IgD-negative memory B cell (primary cell): ENCODE measurements around the gene TRIP10. TPM values are rescaled to one million over a fixed set of nuclear protein-coding genes. Genes with fewer than 3 reads are reported as not detected.
A peak's percentile ranks its signal among the peaks of the same experiment; 100 is the strongest.
"Not testable (repeated sequence)": the region's sequence is repeated elsewhere in the genome, so short reads cannot be mapped to it uniquely, and the experiment has no call there.

Experiments used
- H3K27ac Mint-ChIP-seq, 3 donors: one replicate each; pipeline ENCODE4 v1.8.0; 2020 to 2022; ENCODE audit warnings: mild to moderate bottlenecking in 3 of 3, mixed read lengths in 3 of 3, moderate library complexity in 1 of 3
- H3K27me3 Mint-ChIP-seq: one replicate; pipeline ENCODE4 v1.8.0; 2021; ENCODE audit warnings: mixed read lengths
- H3K36me3 Mint-ChIP-seq: one replicate; pipeline ENCODE4 v1.8.0; 2020; ENCODE audit warnings: mild to moderate bottlenecking, mixed read lengths
- H3K4me1 Mint-ChIP-seq, 3 donors: one replicate each; pipeline ENCODE4 v1.8.0; 2020 to 2022; ENCODE audit warnings: mixed read lengths in 3 of 3, mild to moderate bottlenecking in 1 of 3
- H3K4me3 Mint-ChIP-seq, 4 donors: one replicate each; pipeline ENCODE4 v1.8.0; 2020 to 2022; ENCODE audit warnings: mild to moderate bottlenecking in 4 of 4, mixed read lengths in 4 of 4, moderate library complexity in 3 of 4
- H3K9me3 Mint-ChIP-seq, 3 donors: one replicate each; pipeline ENCODE4 v1.8.0; 2020 to 2021; ENCODE audit warnings: mixed read lengths in 3 of 3, mild to moderate bottlenecking in 1 of 3
- polyA plus RNA-seq: library from polyadenylated mRNA; unstranded; fragments of 300-500 nt; fragmentation: Illumina TruSeq; gene quantifications from one replicate; pipeline ENCODE4 v1.2.3, GENCODE V29; 2021

The TRIP10 gene
- polyA plus RNA-seq, 1 donor from 2014 or later: 4.0 TPM

- peaks cover 14% of the 10 kb centered on the region for H3K36me3 Mint-ChIP-seq
- H3K27ac Mint-ChIP-seq: peak within 1 kb of the TSS; percentile 86 to 95 (median 94)
- peak within 1 kb of the TSS; percentile 87 to 100 (median 98) for H3K4me3 Mint-ChIP-seq
- H3K27me3 Mint-ChIP-seq: no peaks in the 10 kb centered on the region
- H3K9me3 Mint-ChIP-seq: no peaks in the 10 kb centered on the region
- peaks cover 22 to 46% (median 38%) of the 10 kb centered on the region in 3 donors for H3K4me1 Mint-ChIP-seq
Observed at GRCh38 chr19:6772028-6772865, 32.8 kb downstream of the TRIP10 start, which contains the start of gene VAV1. TSS of gene VAV1 (plus strand) at chr19:6772708. CDS start at chr19:6772808, 100 bp downstream.

GRCh38 chr19:6772866-6773322 is 33.4 kb downstream of the TRIP10 start:
- Mint-ChIP-seq H3K4me1 (peaks cover 25 to 46% (median 40%) of the 10 kb centered on the region in 3 donors), H3K9me3 (no peaks in the 10 kb centered on the region), H3K36me3 (peaks cover 14% of the 10 kb centered on the region), H3K27me3 (no peaks in the 10 kb centered on the region), H3K4me3 (peak overlapping the region; percentile 87 to 100 (median 98)), H3K27ac (peak overlapping the region; percentile 86 to 95 (median 94))

GRCh38 chr19:6773323-6773931 is 33.9 kb downstream of the TRIP10 start:
- peaks cover 24 to 46% (median 39%) of the 10 kb centered on the region in 3 donors for H3K4me1 Mint-ChIP-seq
- H3K27ac Mint-ChIP-seq: peak overlapping the region; percentile 78 to 94 (median 86)
- H3K36me3 Mint-ChIP-seq: peaks cover 15% of the 10 kb centered on the region
- no peaks in the 10 kb centered on the region for H3K27me3 Mint-ChIP-seq
- H3K9me3 Mint-ChIP-seq: no peaks in the 10 kb centered on the region
- peak overlapping the region; percentile 87 to 100 (median 98) for H3K4me3 Mint-ChIP-seq

GRCh38 chr19:6774821-6775707 is 35.6 kb downstream of the TRIP10 start:
- H3K27me3 Mint-ChIP-seq: no peaks in the 10 kb centered on the region
- peaks cover 15% of the 10 kb centered on the region for H3K36me3 Mint-ChIP-seq
- H3K27ac Mint-ChIP-seq: peak overlapping the region in 2 of 3 donors; percentile 39 to 93
- H3K4me3 Mint-ChIP-seq: peak overlapping the region; percentile 63 to 88 (median 82)
- H3K4me1 Mint-ChIP-seq: peaks cover 26 to 52% (median 40%) of the 10 kb centered on the region in 3 donors
- H3K9me3 Mint-ChIP-seq: no peaks in the 10 kb centered on the region

- not testable (repeated sequence) for H3K27me3 Mint-ChIP-seq, H3K9me3 Mint-ChIP-seq, H3K27ac Mint-ChIP-seq
- Mint-ChIP-seq H3K36me3 (peaks cover 15% of the 10 kb centered on the region), H3K4me3 (peak overlapping the region in 1 of 4 donors; percentile 68), H3K4me1 (peaks cover 28 to 47% (median 39%) of the 10 kb centered on the region in 3 donors)
Observed at GRCh38 chr19:6776045-6776444, 36.6 kb downstream of the TRIP10 start.

- Mint-ChIP-seq H3K4me1 (peaks cover 28 to 49% (median 40%) of the 10 kb centered on the region in 3 donors), H3K27me3 (no peaks in the 10 kb centered on the region), H3K27ac (peak overlapping the region in 2 of 3 donors; percentile 48 to 74), H3K4me3 (peak overlapping the region in 3 of 4 donors; percentile 55 to 75 (median 58)), H3K36me3 (peaks cover 15% of the 10 kb centered on the region), H3K9me3 (no peaks in the 10 kb centered on the region)
Observed at GRCh38 chr19:6776999-6777398, 37.5 kb downstream of the TRIP10 start.

- H3K36me3 Mint-ChIP-seq: peaks cover 15% of the 10 kb centered on the region
- H3K27me3 Mint-ChIP-seq: no peaks in the 10 kb centered on the region
- H3K4me1 Mint-ChIP-seq: peaks cover 28 to 47% (median 39%) of the 10 kb centered on the region in 3 donors
- H3K9me3 Mint-ChIP-seq: no peaks in the 10 kb centered on the region
- H3K27ac Mint-ChIP-seq: peak overlapping the region in 2 of 3 donors; percentile 48 to 74
- peak overlapping the region in 3 of 4 donors; percentile 55 to 75 (median 58) for H3K4me3 Mint-ChIP-seq
Observed at GRCh38 chr19:6777434-6777833, 38.0 kb downstream of the TRIP10 start.

- H3K9me3 Mint-ChIP-seq: no peaks in the 10 kb centered on the region
- H3K4me3 Mint-ChIP-seq: peak overlapping the region in 3 of 4 donors; percentile 55 to 85 (median 67)
- H3K4me1 Mint-ChIP-seq: peaks cover 28 to 53% (median 43%) of the 10 kb centered on the region in 3 donors
- H3K36me3 Mint-ChIP-seq: peaks cover 17% of the 10 kb centered on the region
- peak overlapping the region in 1 of 3 donors; percentile 46 for H3K27ac Mint-ChIP-seq
- no peaks in the 10 kb centered on the region for H3K27me3 Mint-ChIP-seq
Observed at GRCh38 chr19:6778386-6778785, 38.9 kb downstream of the TRIP10 start.

GRCh38 chr19:6779206-6779605 is 39.7 kb downstream of the TRIP10 start:
- peak overlapping the region in 1 of 3 donors; percentile 90 for H3K27ac Mint-ChIP-seq
- H3K4me3 Mint-ChIP-seq: peak overlapping the region in 3 of 4 donors; percentile 6 to 41 (median 8)
- H3K4me1 Mint-ChIP-seq: peaks cover 25 to 49% (median 40%) of the 10 kb centered on the region in 3 donors
- peaks cover 14% of the 10 kb centered on the region for H3K36me3 Mint-ChIP-seq
- H3K27me3 Mint-ChIP-seq: no peaks in the 10 kb centered on the region
- no peaks in the 10 kb centered on the region for H3K9me3 Mint-ChIP-seq

- Mint-ChIP-seq H3K27me3 (no peaks in the 10 kb centered on the region), H3K4me1 (peaks cover 25 to 35% (median 26%) of the 10 kb centered on the region in 3 donors), H3K9me3 (no peaks in the 10 kb centered on the region), H3K36me3 (peaks cover 9% of the 10 kb centered on the region), H3K27ac (no peak overlapping the region), H3K4me3 (no peak overlapping the region)
Observed at GRCh38 chr19:6787393-6787792, 47.9 kb downstream of the TRIP10 start.

- peaks cover 24 to 38% (median 29%) of the 10 kb centered on the region in 3 donors for H3K4me1 Mint-ChIP-seq
- H3K4me3 Mint-ChIP-seq: no peak overlapping the region
- no peaks in the 10 kb centered on the region for H3K9me3 Mint-ChIP-seq
- no peaks in the 10 kb centered on the region for H3K27me3 Mint-ChIP-seq
- peaks cover 7% of the 10 kb centered on the region for H3K36me3 Mint-ChIP-seq
- peak overlapping the region in 1 of 3 donors; percentile 71 for H3K27ac Mint-ChIP-seq
Observed at GRCh38 chr19:6788896-6789295, 49.4 kb downstream of the TRIP10 start.

- no peaks in the 10 kb centered on the region for H3K27me3 Mint-ChIP-seq
- H3K4me1 Mint-ChIP-seq: peaks cover 27 to 36% (median 34%) of the 10 kb centered on the region in 3 donors
- H3K27ac Mint-ChIP-seq: peak overlapping the region in 2 of 3 donors; percentile 32 to 59
- H3K36me3 Mint-ChIP-seq: peaks cover 10% of the 10 kb centered on the region
- no peak overlapping the region for H3K4me3 Mint-ChIP-seq
- no peaks in the 10 kb centered on the region for H3K9me3 Mint-ChIP-seq
Observed at GRCh38 chr19:6790194-6791128, 51.0 kb downstream of the TRIP10 start.

- Mint-ChIP-seq H3K27ac (peak overlapping the region; percentile 5 to 91 (median 32)), H3K4me1 (peaks cover 30 to 38% (median 33%) of the 10 kb centered on the region in 3 donors), H3K9me3 (no peaks in the 10 kb centered on the region), H3K27me3 (no peaks in the 10 kb centered on the region), H3K36me3 (peaks cover 10% of the 10 kb centered on the region), H3K4me3 (no peak overlapping the region)
Observed at GRCh38 chr19:6791237-6791636, 51.8 kb downstream of the TRIP10 start.
